Lung (tissue), 12 donors: ENCODE measurements around the gene EXOC3L4. TPM values are rescaled to one million over a fixed set of nuclear protein-coding genes. Genes with fewer than 3 reads are reported as not detected.

Source experiments
- ATAC-seq: fragments of 200-7000 bp; cut with Tn5 transposase; one replicate; pipeline ENCODE4 v1.9.1; 2020; ENCODE audit warnings: moderate number of reproducible peaks; ENCODE audit not compliant: insufficient read depth, low FRiP score
- DNase-seq, 3 donors: peaks; one replicate each; pipeline ENCODE4 v3.0.0-alpha.2; 2013 to 2017
- H3K27ac ChIP-seq, 2 donors: one replicate each; pipeline ENCODE4 v1.5.1; 2013; ENCODE audit warnings: mild to moderate bottlenecking in 2 of 2, moderate library complexity in 2 of 2, control low read depth in 1 of 2, inconsistent platforms in 1 of 2, low read depth in 1 of 2, low read length in 1 of 2
- H3K27me3 ChIP-seq, 3 donors: one replicate each; pipeline ENCODE4 v1.5.1; 2013; ENCODE audit warnings: low read length in 2 of 3; ENCODE audit not compliant: control insufficient read depth in 3 of 3, insufficient read depth in 3 of 3
- H3K36me3 ChIP-seq, 4 donors: one replicate each; pipeline ENCODE4 v1.5.1; 2013; ENCODE audit warnings: low read length in 4 of 4, mild to moderate bottlenecking in 1 of 4, moderate library complexity in 1 of 4; ENCODE audit not compliant: control insufficient read depth in 4 of 4, insufficient read depth in 4 of 4
- H3K4me1 ChIP-seq, 5 donors: one replicate each; pipeline ENCODE4 v1.5.1; 2013; ENCODE audit warnings: low read length in 5 of 5, mild to moderate bottlenecking in 2 of 5, moderate library complexity in 1 of 5; ENCODE audit not compliant: control insufficient read depth in 5 of 5, insufficient read depth in 5 of 5
- H3K4me3 ChIP-seq: one replicate; pipeline ENCODE4 v1.5.1; 2013; ENCODE audit warnings: mild to moderate bottlenecking, control low read depth, moderate library complexity
- H3K9ac ChIP-seq, 2 donors: one replicate each; pipeline ENCODE4 v1.5.1; 2013; ENCODE audit warnings: low read length in 2 of 2, control low read depth in 1 of 2; ENCODE audit not compliant: insufficient read depth in 1 of 2
- H3K9me3 ChIP-seq, 4 donors: one replicate each; pipeline ENCODE4 v1.5.1; 2013; ENCODE audit warnings: low read length in 3 of 4, mild to moderate bottlenecking in 1 of 4, moderate library complexity in 1 of 4; ENCODE audit not compliant: control insufficient read depth in 4 of 4, insufficient read depth in 3 of 4
- CTCF ChIP-seq: IDR thresholded peaks from 2 replicates; pipeline ENCODE4 v1.5.1; 2012; ENCODE audit warnings: mild to moderate bottlenecking; ENCODE audit errors: control extremely low read depth, extremely low read depth
- WGBS, 2 donors: extraction: QIAGEN DNeasy Blood & Tissue Kit; methylation state at CpG; one replicate each; pipeline ENCODE4 v1.1.7; 2013; 5-methylcytosine and 5-hydroxymethylcytosine counted together
- polyA plus RNA-seq, 2 donors: library from polyadenylated mRNA; stranded (reverse); fragments of 200-250 nt; gene quantifications; one replicate each; pipeline ENCODE4 v1.2.1, GENCODE V29; 2013
- total RNA-seq, 2 donors: library from RNA; depleted of rRNA in 1 of 2; stranded (reverse); fragments of >200 nt in 1 of 2; gene quantifications; one replicate each; pipeline ENCODE4 v1.2.1, GENCODE V29; 2014 to 2021
- donor health status: control.
- donor health status: control.
- donor health status: Bipolar disorder and iron deficiency.
- donor health status: healthy.
- donor health status: DM: yes; HTN: yes; CAD: no.

The EXOC3L4 gene
- total and polyA plus RNA-seq, 4 donors: 3.0 to 4.6 (median 3.8) TPM

GRCh38 chr14:103057372-103058163 is 37.0 kb upstream of the EXOC3L4 start, which contains the start of gene CDC42BPB:
Gene CDC42BPB (minus strand): TSS chr14:103057549. CDS start chr14:103057173, 376 bp downstream.
- H3K4me3 ChIP-seq: peak within 1 kb of the TSS; percentile 99
- no peaks in the 10 kb centered on the region for H3K36me3 ChIP-seq
- peaks cover 0 to 29% (median 11%) of the 10 kb centered on the region in 5 donors for H3K4me1 ChIP-seq
- H3K9ac ChIP-seq: peak within 1 kb of the TSS; percentile 17 to 46
- WGBS, 2 donors: 0 to 2% methylated on average over 55 to 113 of the region's 113 CpGs
- H3K27ac ChIP-seq: peak within 1 kb of the TSS; percentile 96 to 99
- peaks cover 0 to 1% (median 0%) of the 10 kb centered on the region in 4 donors for H3K9me3 ChIP-seq
- no peaks in the 10 kb centered on the region for H3K27me3 ChIP-seq
- ATAC-seq (peak; percentile 96), DNase-seq (peak; percentile 93 to 96 (median 95))
- TF ChIP-seq CTCF: no peak

GRCh38 chr14:103058164-103059055 is 36.1 kb upstream of the EXOC3L4 start:
- WGBS, 2 donors: 46 to 50% methylated on average over 39 of the region's 39 CpGs
- ATAC-seq: no peak
- Histone ChIP-seq H3K9ac (peak overlapping the region; percentile 17 to 46), H3K4me3 (peak overlapping the region; percentile 73), H3K9me3 (peaks cover 0 to 1% (median 0%) of the 10 kb centered on the region in 4 donors), H3K27me3 (no peaks in the 10 kb centered on the region), H3K36me3 (no peaks in the 10 kb centered on the region), H3K4me1 (peaks cover 0 to 29% (median 11%) of the 10 kb centered on the region in 5 donors), H3K27ac (peak overlapping the region; percentile 74 to 92)
- DNase-seq: peak in 2 of 3 donors; percentile 29 to 32
- no peak for TF ChIP-seq CTCF

GRCh38 chr14:103059556-103059955 is 35.0 kb upstream of the EXOC3L4 start:
- WGBS, 2 donors: 71 to 74% methylated on average over 5 of the region's 5 CpGs
- H3K4me1 ChIP-seq: peaks cover 0 to 29% (median 11%) of the 10 kb centered on the region in 5 donors
- no peak for DNase-seq
- peaks cover 0 to 1% (median 0%) of the 10 kb centered on the region in 4 donors for H3K9me3 ChIP-seq
- H3K27ac ChIP-seq: peak overlapping the region in 1 of 2 donors; percentile 9
- H3K27me3 ChIP-seq: no peaks in the 10 kb centered on the region
- H3K4me3 ChIP-seq: no peak overlapping the region
- ATAC-seq: no peak
- TF ChIP-seq CTCF: no peak
- no peaks in the 10 kb centered on the region for H3K36me3 ChIP-seq
- no peak overlapping the region for H3K9ac ChIP-seq
